Middle frontal gyrus (tissue), 1 donor: Measurements from ENCODE around the gene MZB1.
A peak's percentile ranks its signal among the peaks of the same experiment; 100 is the strongest.
"Not testable (repeated sequence)": the region's sequence is repeated elsewhere in the genome, so short reads cannot be mapped to it uniquely, and the experiment has no call there.

Source experiments
- DNase-seq: peaks from one replicate; pipeline ENCODE4 v3.0.0-alpha.2; 2015; ENCODE audit warnings: low spot score; ENCODE audit errors: extremely low spot score

Gene MZB1

DNA sequence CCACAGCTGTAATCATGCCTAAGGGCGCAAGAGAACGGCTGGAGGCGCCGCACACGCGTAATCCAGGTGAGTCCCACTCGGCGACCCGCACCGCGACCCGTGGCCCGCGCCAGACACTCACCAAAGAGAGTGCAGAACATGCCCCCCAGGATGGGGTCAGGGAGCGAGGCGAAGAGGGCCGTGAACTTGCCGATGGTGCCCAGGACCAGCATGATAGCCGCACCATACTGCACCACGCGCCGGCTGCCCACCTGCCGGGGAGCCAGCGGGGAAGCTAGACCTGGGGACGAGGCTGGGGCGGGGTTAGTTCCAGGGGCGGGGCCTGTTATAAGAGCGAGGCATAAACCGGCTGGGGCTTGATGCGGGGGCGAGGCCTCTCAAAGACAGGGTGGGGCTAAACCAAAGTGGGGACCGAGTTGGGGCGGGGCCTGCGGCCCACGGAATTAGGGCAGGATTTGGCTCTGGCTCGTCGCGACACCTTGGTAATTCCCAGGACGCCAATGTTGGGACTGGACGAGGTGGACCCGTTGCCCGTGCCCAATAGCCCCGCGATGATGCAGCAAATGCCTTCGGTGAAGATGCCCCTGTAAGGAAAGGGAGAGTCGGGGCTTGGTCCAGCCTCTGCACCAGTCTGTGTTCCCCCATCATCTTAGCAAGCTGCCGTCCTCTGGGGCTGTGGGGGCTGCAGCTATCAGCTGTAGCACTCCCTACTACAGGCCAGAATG is 11.4 kb downstream of the MZB1 start:
- DNase-seq: no peak

DNA sequence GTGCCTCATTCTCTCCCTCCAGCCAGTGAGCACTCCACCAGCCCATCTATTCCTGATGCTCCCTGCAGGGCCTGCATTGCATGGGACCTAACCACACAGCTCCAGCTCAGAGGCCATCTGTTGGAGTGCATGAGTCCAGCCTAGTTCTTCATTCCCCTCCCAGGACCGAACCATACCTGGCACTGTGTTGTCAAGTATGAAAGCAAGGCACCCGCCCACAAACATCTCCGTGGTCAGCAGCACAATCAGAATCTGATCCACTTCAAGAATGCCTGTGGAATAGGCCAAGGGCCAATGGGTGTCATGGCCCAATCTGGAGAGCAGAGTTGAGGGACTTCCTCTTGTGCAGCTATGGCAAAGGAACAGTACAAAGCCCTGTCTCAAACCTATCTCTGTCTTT is 12.5 kb downstream of the MZB1 start:
- DNase-seq: no peak

DNA sequence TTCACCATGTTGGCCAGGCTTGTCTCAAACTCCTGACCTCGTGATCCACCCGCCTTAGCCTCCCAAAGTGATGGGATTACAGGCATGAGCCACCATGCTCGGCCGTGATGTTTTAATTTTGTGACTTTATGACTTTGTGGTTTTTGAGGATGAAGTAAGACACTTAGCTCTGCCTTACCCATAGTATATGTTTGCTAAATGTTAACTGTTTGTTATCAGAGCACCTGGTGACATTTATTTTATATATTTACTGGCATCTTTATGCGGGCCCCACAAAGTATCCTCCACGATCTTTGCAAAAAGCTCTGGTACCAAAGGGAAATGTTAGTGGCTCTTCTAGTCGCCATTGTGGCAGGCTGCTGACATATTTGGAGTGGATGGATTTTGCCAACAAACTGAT is 13.3 kb downstream of the MZB1 start:
- no peak for DNase-seq

DNA sequence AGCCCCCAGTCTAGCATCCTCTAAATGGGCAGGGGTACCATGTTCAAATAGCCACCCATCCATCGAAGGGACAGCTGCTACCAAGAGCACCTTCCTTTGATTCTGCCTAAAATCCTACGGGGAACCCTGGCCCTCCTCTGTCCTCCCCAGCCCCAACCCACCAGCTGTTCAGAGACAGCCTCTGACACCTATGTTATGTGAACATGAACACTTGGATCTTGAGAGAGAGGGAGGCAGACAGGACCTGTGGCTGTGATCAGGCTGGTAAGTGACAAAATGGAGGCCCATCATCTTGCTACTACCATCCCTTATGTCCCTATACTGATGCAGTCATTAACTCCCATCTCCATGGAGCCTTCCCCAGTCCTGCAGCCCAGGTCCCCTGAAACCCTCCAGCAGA is 14.8 kb downstream of the MZB1 start:
- no peak for DNase-seq

DNA sequence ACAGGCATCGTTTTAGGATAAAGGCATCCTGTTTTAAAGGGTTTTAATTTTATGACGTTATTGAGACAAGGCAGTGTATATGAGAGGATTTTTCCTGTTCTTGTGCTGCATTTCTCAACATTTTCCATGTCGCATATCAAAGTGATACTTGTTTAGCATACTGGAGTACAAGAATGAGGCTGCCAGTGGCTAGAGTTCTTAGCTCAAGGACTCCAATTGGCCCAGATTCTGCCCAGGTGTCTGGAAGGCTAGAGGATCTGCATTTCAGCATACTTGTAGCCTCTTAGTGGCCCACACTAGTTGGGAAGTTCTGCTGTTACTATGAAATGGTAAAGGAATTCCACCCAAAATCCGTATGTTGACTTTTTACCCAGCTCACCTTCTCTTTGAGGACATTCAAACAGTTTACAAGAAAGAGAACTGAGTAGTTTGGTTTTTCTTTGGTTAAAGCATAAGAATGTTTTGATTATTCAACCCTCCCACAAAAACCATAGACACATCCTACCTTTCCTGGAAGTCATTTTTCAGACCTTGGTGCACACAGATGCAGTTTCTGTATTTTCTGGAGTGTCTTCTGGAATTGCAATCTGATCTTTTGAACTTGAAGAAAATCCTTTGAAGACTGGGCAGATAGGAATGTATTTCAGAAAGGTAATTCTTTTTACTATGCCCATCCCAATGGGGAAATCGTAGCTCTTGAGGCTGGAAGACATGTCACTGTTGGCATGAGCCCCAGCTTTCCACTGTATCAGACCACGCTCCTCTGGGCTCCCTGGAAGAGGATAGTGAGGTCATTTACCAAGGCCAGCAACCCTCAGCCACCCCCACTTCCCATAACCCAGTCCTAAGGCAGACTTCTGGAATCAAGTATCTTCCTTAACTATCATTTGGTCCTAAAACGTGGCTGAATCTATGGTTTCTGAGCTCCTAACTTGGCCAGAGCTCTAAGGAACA is 18.0 kb downstream of the MZB1 start:
- DNase-seq: no peak

DNA sequence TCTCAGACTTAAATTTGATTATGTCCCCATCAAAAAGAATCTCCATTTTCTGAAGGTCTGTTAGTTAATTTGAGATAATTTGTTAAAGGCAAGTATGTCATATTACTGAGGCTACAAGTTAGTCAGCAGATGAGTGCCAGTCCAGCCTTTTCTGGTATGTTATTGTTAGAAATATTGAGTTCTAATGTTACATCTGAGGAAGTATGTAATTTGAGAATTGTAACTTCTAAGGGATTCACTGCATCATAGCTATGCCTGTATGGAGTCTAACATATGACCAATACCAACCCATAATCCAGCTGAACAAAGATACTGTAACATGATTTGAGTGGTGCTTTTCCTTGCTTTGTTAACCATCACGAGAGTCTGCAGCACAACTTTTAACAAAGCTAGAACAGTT is 20.5 kb downstream of the MZB1 start:
- DNase-seq: no peak

DNA sequence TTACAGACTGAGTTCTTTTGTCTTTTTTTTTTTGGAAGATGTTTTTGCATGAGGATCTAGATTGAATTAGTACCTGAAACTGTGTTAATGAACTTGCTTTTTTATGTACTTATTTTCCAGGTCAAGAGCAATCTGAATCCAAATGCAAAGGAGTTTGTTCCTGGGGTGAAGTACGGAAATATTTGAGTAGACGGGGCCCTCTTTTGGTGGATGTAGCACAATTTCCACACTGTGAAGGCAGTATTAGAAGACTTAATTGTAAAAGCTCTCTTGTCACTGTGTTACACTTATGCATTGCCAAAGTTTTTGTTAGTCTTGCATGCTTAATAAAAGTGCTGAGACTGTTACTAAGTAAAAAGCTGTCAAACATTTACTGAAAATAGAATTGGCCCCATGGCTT is 21.1 kb downstream of the MZB1 start:
- no peak for DNase-seq

DNA sequence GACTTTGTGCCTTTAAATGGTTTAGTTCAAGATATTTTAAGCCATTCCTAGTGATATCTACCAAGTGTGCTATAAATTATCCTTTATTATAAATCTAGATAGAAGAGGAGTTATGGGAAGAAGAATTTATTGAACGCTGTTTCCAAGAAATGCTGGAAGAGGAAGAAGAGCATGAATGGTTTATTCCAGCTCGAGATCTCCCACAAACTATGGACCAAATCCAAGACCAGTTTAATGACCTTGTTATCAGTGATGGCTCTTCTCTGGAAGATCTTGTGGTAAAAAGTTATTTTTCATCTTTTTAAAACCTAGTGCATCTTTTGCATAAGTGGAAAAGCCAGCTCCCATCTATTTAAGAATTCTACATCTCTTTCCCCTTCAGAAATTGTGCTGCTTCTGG is 25.2 kb downstream of the MZB1 start:
- DNase-seq: no peak

DNA sequence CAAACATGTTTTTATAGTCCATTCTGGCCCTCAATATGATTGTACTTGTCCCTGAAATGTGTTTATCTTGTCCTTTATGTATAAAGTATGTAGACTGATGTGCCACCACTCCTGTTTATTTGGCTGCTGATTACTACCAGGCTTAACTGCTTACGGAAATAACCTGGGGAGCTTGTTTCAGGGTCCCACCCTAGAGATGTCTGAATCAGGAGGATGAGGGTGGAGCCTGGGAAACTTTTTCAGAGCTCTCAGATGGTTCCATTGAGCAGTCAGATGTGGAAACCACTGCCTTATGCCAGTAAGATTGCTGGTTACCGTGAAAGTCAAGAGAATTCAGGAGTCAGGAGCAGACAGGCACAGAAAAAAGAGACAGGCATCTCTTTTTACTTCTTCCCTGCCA is 25.8 kb downstream of the MZB1 start:
- DNase-seq: no peak

DNA sequence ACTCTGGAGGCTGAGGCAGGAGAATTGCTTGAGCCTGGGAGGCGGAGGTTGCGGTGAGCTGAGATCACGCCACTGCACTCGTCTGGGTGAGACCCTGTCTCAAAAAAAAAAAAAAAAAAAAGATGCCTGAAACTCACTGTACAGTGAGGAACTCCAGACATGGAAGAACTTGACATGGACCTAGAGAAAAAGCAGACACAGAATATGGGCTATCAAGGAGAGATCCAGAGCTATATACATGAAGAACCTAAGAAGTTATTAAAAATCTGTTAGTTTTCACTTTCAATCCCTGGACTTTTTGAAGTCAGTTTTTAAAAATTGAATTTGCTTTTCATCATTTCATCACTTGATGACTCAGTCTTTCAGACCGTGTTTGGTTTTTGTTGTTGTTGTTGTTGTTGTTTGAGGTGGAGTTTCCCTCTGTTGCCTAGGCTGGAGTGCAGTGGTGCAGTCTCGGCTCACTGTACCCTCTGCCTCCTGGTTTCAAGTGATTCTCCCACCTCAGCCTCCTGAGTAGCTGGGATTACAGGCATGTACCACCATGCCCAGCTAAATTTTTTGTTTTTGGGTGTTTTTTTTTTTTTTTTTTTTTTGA is 27.8 kb downstream of the MZB1 start:
- DNase-seq: no peak

DNA sequence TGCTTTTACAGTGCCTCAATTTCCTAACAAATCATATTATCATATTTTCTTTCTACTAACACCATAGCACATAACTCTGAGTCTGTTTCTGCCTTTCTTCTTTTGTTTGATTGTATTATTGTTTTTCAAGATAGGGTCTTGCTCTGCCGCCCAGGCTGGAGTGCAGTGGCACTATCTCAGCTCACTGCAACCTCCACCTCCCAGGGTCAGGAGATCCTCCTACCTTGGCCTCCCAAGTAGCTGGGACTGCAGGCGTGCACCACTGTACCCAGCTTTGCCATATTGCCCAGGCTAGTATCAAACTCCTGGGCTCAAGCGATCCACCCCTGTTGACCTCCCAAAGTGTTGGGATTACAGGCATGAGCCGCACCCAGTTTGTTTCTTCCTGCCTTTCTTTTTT is 29.3 kb downstream of the MZB1 start:
- DNase-seq: no peak

DNA sequence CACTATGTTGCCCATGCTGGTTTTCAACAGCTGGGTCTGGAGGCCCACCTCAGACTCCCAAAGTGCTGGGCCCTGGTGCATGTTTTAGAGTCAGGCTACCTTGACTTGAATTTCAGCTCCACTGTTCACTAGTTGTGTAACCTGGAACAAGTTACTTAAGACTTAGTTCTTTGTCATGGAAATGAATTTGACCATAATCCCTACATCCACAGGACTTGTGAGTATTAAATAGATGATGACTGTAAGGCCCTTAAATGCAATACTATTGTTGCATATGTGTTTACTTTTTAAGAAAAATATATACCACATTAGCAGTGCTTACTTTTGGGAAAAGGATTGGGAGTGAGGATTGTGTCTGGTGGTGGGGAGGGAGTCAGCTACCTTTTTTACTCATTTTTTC is 31.6 kb downstream of the MZB1 start:
- DNase-seq: no peak

DNA sequence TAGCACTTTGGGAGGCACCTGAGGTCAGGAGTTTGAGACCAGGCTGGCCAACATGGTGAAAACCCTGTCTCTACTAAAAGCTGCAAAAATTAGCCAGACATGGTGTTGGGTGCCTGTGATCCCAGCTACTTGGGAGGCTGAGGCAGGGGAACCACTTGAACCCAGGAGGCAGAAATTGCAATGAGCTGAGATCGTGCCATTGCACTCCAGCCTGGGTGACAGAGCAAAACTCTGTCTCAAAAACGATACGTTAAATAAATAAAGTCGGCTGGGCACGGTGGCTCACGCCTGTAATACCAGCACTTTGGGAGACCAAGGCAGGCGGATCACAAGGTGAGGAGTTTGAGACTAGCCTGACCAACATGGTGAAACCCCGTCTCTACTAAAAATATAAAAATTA is 33.8 kb downstream of the MZB1 start:
- not testable (repeated sequence) for DNase-seq

DNA sequence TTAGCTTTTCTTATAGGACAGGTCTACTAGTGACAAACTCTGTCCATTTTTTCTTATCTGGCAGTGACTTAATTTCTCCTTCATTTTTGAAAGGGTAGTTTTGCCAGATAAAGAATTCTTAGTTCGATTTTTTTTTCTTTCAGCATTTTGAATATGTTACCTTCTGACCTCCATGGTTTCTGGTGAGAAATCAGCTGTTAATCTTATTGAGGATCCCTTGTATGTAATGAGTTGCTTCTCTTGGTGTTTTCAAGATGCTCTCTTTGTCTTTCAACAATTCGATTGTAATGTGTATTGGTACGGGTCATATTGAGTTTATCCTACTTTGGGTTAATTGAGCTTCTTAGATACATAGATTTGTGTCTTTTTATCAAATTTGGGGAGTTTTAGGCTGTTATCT is 35.5 kb downstream of the MZB1 start:
- DNase-seq: no peak

DNA sequence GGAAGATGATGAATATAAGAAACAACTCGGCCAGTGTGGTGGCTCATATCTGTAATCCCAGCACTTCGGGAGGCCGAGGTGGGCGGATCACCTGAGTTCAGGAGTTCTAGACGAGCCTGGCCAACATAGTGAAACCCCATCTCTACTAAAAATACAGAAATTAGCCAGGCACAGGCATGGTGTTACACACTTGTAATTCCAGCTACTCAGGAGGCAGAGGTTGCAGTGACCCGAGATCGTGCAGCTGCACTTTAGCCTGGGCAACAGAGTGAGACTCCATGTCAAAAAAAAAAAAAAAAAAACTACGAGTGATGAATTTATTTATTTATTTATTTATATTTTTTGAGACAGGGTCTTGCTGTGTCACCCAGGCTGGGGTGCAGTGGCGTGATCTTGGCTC is 41.9 kb downstream of the MZB1 start:
- DNase-seq: not testable (repeated sequence)

DNA sequence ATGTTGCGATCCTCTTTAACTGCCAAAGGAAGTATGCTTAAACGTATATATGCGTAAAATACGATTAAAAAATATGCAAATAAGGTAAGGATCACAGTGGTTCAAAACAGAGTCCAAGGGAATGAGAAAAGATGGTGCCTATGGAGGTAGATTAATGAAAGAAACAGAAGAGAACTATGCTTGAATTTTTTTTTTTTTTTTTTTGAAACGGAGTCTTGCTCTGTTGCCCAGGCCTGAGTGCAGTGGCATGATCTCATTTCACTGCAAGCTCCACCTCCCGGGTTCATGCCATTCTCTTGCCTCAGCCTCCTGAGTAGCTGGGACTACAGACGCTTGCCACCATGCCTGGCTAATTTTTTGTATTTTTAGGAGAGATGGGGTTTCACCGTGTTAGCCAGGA is 44.3 kb downstream of the MZB1 start:
- not testable (repeated sequence) for DNase-seq

DNA sequence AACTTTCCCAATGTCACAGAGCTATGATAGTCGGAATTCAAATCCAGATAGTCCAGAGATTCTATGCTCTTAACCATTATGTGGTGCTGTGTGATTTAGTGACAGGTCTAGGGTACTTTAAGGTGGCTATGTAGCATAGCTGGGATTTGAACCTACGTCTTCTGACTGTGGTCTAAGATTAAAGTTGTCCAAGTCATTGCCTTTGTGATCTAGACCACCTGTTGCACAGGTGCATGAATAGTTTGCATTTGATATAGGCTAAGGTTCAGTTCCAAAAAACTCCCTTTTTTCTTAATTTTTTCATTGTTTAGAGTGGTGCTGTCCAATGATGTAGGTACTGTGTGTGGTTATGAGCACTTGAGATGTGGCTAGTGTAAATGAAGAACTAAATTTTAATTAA is 45.5 kb downstream of the MZB1 start:
- no peak for DNase-seq

DNA sequence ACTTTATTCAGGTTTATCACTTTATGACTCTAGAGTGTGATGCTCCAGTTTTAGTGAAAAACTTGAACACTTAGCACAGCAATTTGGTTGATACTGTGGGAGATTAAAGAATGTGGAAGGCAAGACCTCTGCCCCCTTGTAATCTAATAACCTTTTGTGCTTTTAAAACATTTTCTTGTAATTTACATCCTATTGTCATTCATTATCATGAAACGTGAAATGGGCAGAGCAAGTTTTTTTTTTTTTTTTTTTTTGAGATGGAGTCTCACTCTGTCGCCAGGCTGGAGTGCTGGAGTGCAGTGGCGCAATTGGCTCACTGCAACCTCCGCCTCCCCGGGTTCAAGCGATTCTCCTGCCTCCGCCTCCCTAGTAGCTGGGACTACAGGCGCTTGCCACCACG is 46.2 kb downstream of the MZB1 start:
- no peak for DNase-seq

DNA sequence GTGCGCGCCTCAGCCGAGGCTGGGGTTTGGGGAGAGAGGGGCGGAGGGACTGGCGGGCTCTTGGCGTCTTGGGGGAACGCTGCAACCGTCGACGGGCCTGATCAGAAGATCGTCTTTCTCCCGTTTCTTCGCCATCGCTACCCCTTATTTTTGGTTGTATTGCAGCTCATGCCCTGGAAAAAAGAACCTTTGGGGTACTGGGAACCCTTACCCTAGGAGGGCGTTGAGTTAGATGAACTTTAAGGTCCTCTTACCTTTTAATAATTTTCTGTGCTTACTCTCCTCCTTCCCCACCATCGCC is 47.3 kb downstream of the MZB1 start:
- DNase-seq: no peak

DNA sequence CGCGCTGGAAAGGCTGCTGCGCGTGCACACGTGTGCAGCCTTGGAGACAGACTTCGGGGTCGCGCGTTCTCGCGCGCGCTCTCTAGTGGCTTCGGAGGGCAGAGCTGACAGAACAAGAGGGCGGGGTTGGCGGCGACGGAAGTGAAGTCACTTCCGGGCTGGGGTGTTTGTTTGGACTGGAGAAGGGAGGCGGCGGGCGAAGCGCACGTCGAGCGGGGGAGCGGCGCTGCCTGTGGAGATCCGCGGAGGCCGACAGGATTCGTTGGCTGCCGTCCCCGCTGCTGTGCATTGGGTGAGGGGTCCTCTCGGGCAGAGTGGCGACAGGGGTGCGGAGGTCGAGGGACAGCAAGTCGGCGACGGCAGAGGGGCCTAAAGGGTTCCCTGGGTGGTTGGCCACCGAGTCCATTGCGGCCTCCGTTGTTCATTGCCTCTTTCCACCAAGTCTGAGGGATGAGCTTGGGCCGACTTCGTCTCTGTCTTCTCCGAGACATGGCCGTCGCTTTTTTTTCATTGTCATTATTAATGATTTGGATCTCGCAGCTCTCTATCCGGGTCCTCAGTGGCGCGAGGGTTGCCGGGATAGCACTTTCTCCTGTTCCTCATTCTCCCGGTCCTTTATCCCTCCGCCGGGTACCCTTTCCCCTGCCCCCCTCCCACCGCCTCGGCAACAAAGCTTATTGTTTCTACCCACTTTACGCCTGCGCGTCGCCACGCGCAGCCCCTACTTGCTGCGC is 47.9 kb downstream of the MZB1 start, which contains the start of gene PAIP2:
TSS of gene PAIP2 (plus strand) at position 166 of the 734 bp plus-strand sequence. CDS start 21,931 bp downstream, outside the sequence.
- peak; percentile 93 for DNase-seq

DNA sequence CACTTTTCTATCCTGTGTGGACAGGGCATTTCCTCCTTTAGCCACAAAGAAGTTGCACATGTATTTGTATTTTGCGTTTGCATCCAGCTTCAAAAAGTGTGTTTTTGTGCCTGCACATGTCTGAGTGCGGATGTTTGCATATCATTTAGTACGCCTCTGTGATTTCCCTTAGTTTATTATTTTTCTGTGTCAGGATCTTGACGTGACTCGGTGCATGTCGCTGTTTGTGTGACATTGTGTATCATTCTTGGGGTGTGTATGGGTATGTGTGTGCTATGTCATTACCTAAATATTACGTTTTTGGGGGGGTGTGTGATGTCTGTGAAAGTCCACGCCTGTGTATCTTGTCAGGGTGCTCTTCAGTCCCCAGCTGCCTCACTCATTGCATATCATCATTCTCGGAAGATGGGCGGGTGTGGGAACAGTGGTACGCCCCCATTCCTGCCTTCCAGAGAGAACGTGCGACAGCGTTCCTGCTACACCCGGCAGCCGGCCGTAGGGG is 48.5 kb downstream of the MZB1 start:
- no peak for DNase-seq
